Upper lobe of right lung (tissue), 1 donor: ENCODE results near the gene ZDHHC14. TPM values are rescaled to one million over a fixed set of nuclear protein-coding genes. Genes with fewer than 3 reads are reported as not detected.

Source experiments
- ATAC-seq: fragments of 200-7000 bp; cut with Tn5 transposase; one replicate; pipeline ENCODE4 v1.9.1; 2020; ENCODE audit warnings: mild to moderate bottlenecking, moderate library complexity
- DNase-seq: peaks from one replicate; pipeline ENCODE4 v3.0.0-alpha.2; 2020
- H3K27ac ChIP-seq: fragments of 200-600 bp; one replicate; pipeline ENCODE4 v1.8.0; 2022
- H3K27me3 ChIP-seq: fragments of 200-600 bp; one replicate; pipeline ENCODE4 v1.8.0; 2022; ENCODE audit warnings: mild to moderate bottlenecking
- H3K36me3 ChIP-seq: fragments of 200-600 bp; one replicate; pipeline ENCODE4 v1.8.0; 2022
- H3K4me1 ChIP-seq: fragments of 200-600 bp; one replicate; pipeline ENCODE4 v1.8.0; 2022
- H3K4me3 ChIP-seq: fragments of 200-600 bp; one replicate; pipeline ENCODE4 v1.8.0; 2022; ENCODE audit warnings: mild to moderate bottlenecking
- H3K9me3 ChIP-seq: fragments of 200-600 bp; one replicate; pipeline ENCODE4 v1.8.0; 2022
- CTCF ChIP-seq: fragments of 200-600 bp; IDR thresholded peaks from one replicate; pipeline ENCODE4 v1.8.0; 2022; ENCODE audit warnings: antibody characterized with exemption
- intact Hi-C: fragments of 100-400 bp; cut with DNase I; formaldehyde crosslinking; loops from one replicate; pipeline ENCODE4 v1.11.0; 2022
- total RNA-seq: library from RNA; stranded (reverse); fragmentation: NEBNext Ultra II Directional; extraction: Animal tissue kit (Norgen Biotek cat#: 25700); gene quantifications from one replicate; pipeline ENCODE4 v1.2.1, GENCODE V29; 2021
- donor health status: DM: no; HTN: yes; CAD: no; lungs with severe emphysema.

Gene ZDHHC14
- total RNA-seq, 1 donor from 2014 or later, result 12.2 TPM

GRCh38 chr6:157563611-157564284 is 182.8 kb downstream of the ZDHHC14 start:
- TF ChIP-seq CTCF, result no peak
- ATAC-seq (no peak), DNase-seq (no peak)
- Histone ChIP-seq H3K9me3 (no peaks in the 10 kb centered on the region), H3K36me3 (no peaks in the 10 kb centered on the region), H3K4me3 (no peak overlapping the region), H3K4me1 (no peaks in the 10 kb centered on the region), H3K27me3 (no peaks in the 10 kb centered on the region), H3K27ac (peak overlapping the region; percentile 6)
- intact Hi-C loops, result no loop called here

GRCh38 chr6:157568702-157569101 is 187.7 kb downstream of the ZDHHC14 start:
- no peaks in the 10 kb centered on the region for H3K27me3 ChIP-seq
- no peak for DNase-seq
- no peak for TF ChIP-seq CTCF
- H3K4me3 ChIP-seq, result no peak overlapping the region
- no peak overlapping the region for H3K27ac ChIP-seq
- ATAC-seq, result no peak
- intact Hi-C loops, result no loop called here
- no peaks in the 10 kb centered on the region for H3K9me3 ChIP-seq
- H3K36me3 ChIP-seq, result no peaks in the 10 kb centered on the region
- H3K4me1 ChIP-seq, result no peaks in the 10 kb centered on the region

GRCh38 chr6:157569543-157569942 is 188.6 kb downstream of the ZDHHC14 start:
- H3K36me3 ChIP-seq, result no peaks in the 10 kb centered on the region

GRCh38 chr6:157570104-157570503 is 189.1 kb downstream of the ZDHHC14 start:
- ATAC-seq, result no peak
- H3K27me3 ChIP-seq, result no peaks in the 10 kb centered on the region
- no peaks in the 10 kb centered on the region for H3K4me1 ChIP-seq
- intact Hi-C loops, result no loop called here
- no peak for DNase-seq
- no peak for TF ChIP-seq CTCF
- no peak overlapping the region for H3K4me3 ChIP-seq
- H3K9me3 ChIP-seq, result no peaks in the 10 kb centered on the region
- H3K27ac ChIP-seq, result no peak overlapping the region
- no peaks in the 10 kb centered on the region for H3K36me3 ChIP-seq

More at GRCh38 chr6:157569543-157569942, 188.6 kb downstream of the ZDHHC14 start:
- ATAC-seq, result no peak
- H3K4me1 ChIP-seq, result no peaks in the 10 kb centered on the region
- no peak for TF ChIP-seq CTCF
- H3K4me3 ChIP-seq, result no peak overlapping the region
- DNase-seq, result no peak
- H3K27me3 ChIP-seq, result no peaks in the 10 kb centered on the region
- intact Hi-C loops, result no loop called here
- no peaks in the 10 kb centered on the region for H3K9me3 ChIP-seq
- no peak overlapping the region for H3K27ac ChIP-seq

- H3K4me1 ChIP-seq, result no peaks in the 10 kb centered on the region
- intact Hi-C loops, result no loop called here
- no peaks in the 10 kb centered on the region for H3K9me3 ChIP-seq
- no peaks in the 10 kb centered on the region for H3K27me3 ChIP-seq
- no peak for TF ChIP-seq CTCF
- H3K36me3 ChIP-seq, result no peaks in the 10 kb centered on the region
- H3K27ac ChIP-seq, result no peak overlapping the region
- H3K4me3 ChIP-seq, result no peak overlapping the region
- DNase-seq, result no peak
- no peak for ATAC-seq
These were observed 189.8 kb downstream of the ZDHHC14 start for GRCh38 chr6:157570752-157571151.

GRCh38 chr6:157571269-157571668 is 190.3 kb downstream of the ZDHHC14 start:
- no peaks in the 10 kb centered on the region for H3K4me1 ChIP-seq

More at GRCh38 chr6:157571269-157571668, 190.3 kb downstream of the ZDHHC14 start:
- Histone ChIP-seq H3K27me3 (no peaks in the 10 kb centered on the region), H3K36me3 (no peaks in the 10 kb centered on the region), H3K27ac (no peak overlapping the region), H3K9me3 (no peaks in the 10 kb centered on the region), H3K4me3 (no peak overlapping the region)
- no peak for TF ChIP-seq CTCF
- intact Hi-C loops, result no loop called here
- no peak for DNase-seq
- no peak for ATAC-seq
